ENCODE data around the gene ADAM23.

The ADAM23 gene

GRCh38 chr2:206511283-206511682 is 68.0 kb downstream of the ADAM23 start:
- no peak for DNase-seq (ENCODE audit: low read depth in 2 of 2)

- DNase-seq (ENCODE audit: low read depth in 2 of 2) = no peak
Measured at GRCh38 chr2:206512999-206513398, 69.7 kb downstream of the ADAM23 start.

GRCh38 chr2:206515580-206515979 is 72.2 kb downstream of the ADAM23 start:
- DNase-seq (ENCODE audit: low read depth in 2 of 2) = no peak

- no peak for DNase-seq (ENCODE audit: low read depth in 2 of 2)
Measured at GRCh38 chr2:206518997-206519396, 75.7 kb downstream of the ADAM23 start.

- DNase-seq (ENCODE audit: low read depth in 2 of 2) = no peak
Measured at GRCh38 chr2:206520450-206520849, 77.1 kb downstream of the ADAM23 start.

GRCh38 chr2:206521115-206521514 is 77.8 kb downstream of the ADAM23 start:
- DNase-seq (ENCODE audit: low read depth in 2 of 2) = no peak

GRCh38 chr2:206521612-206522011 is 78.3 kb downstream of the ADAM23 start:
- DNase-seq (ENCODE audit: low read depth in 2 of 2) = no peak

GRCh38 chr2:206526416-206526815 is 83.1 kb downstream of the ADAM23 start:
- DNase-seq (ENCODE audit: low read depth in 2 of 2) = no peak

- DNase-seq (ENCODE audit: low read depth in 2 of 2) = no peak
Measured at GRCh38 chr2:206527153-206527552, 83.8 kb downstream of the ADAM23 start.

GRCh38 chr2:206530727-206531126 is 87.4 kb downstream of the ADAM23 start:
- no peak for DNase-seq (ENCODE audit: low read depth in 2 of 2)

GRCh38 chr2:206531996-206532543 is 88.7 kb downstream of the ADAM23 start:
- DNase-seq (ENCODE audit: low read depth in 2 of 2) = no peak

GRCh38 chr2:206533977-206534376 is 90.6 kb downstream of the ADAM23 start:
- DNase-seq (ENCODE audit: low read depth in 2 of 2) = no peak

GRCh38 chr2:206535260-206535986 is 92.1 kb downstream of the ADAM23 start:
- no peak for DNase-seq (ENCODE audit: low read depth in 2 of 2)

- DNase-seq (ENCODE audit: low read depth in 2 of 2) = no peak
Measured at GRCh38 chr2:206540757-206541156, 97.4 kb downstream of the ADAM23 start.

GRCh38 chr2:206543073-206543472 is 99.7 kb downstream of the ADAM23 start:
- DNase-seq (ENCODE audit: low read depth in 2 of 2) = no peak

GRCh38 chr2:206548383-206548782 is 105.1 kb downstream of the ADAM23 start:
- DNase-seq (ENCODE audit: low read depth in 2 of 2) = no peak

- no peak for DNase-seq (ENCODE audit: low read depth in 2 of 2)
Measured at GRCh38 chr2:206555721-206556120, 112.4 kb downstream of the ADAM23 start.

- no peak for DNase-seq (ENCODE audit: low read depth in 2 of 2)
Measured at GRCh38 chr2:206556357-206556949, 113.1 kb downstream of the ADAM23 start.

GRCh38 chr2:206557321-206557720 is 114.0 kb downstream of the ADAM23 start:
- no peak for DNase-seq (ENCODE audit: low read depth in 2 of 2)

GRCh38 chr2:206558492-206558891 is 115.2 kb downstream of the ADAM23 start:
- no peak for DNase-seq (ENCODE audit: low read depth in 2 of 2)

GRCh38 chr2:206561962-206562361 is 118.6 kb downstream of the ADAM23 start:
- no peak for DNase-seq (ENCODE audit: low read depth in 2 of 2)

GRCh38 chr2:206562375-206562774 is 119.0 kb downstream of the ADAM23 start:
- DNase-seq (ENCODE audit: low read depth in 2 of 2) = no peak

GRCh38 chr2:206563374-206563773 is 120.0 kb downstream of the ADAM23 start:
- no peak for DNase-seq (ENCODE audit: low read depth in 2 of 2)

Data from stimulated activated CD8-positive, alpha-beta memory T cell treated with anti-CD3 and anti-CD28 coated beads, Interleukin-15, amount 100 ng/mL, for 4 hours (primary cell).